ENCODE data around the gene ACVR1B.
A peak's percentile ranks its signal among the peaks of the same experiment; 100 is the strongest.

Gene ACVR1B

DNA sequence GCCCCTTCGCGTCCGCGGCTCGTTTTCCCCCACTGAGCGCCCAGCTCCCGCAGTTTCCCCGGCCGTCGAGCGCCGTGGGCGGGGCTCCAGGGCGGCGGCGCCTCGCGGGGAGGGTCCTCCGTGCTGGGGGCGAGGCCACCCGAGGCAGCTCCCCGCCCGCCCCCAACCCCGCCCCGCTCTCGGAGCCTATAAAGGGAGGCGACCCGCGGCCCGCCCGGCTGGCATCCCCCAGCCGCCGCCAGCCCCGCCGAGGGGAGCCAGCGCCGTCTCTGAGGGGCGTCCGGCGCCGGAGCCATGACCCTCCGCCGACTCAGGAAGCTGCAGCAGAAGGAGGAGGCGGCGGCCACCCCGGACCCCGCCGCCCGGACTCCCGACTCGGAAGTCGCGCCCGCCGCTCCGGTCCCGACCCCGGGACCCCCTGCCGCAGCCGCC is 55.2 kb downstream of the ACVR1B start, which contains the start of gene TAMALIN:
Gene TAMALIN, plus strand, starts transcription at position 221 of the 432 bp plus-strand sequence. Its CDS starts 74 bp downstream, at position 295.
- DNase-seq, result peak; percentile 13

DNA sequence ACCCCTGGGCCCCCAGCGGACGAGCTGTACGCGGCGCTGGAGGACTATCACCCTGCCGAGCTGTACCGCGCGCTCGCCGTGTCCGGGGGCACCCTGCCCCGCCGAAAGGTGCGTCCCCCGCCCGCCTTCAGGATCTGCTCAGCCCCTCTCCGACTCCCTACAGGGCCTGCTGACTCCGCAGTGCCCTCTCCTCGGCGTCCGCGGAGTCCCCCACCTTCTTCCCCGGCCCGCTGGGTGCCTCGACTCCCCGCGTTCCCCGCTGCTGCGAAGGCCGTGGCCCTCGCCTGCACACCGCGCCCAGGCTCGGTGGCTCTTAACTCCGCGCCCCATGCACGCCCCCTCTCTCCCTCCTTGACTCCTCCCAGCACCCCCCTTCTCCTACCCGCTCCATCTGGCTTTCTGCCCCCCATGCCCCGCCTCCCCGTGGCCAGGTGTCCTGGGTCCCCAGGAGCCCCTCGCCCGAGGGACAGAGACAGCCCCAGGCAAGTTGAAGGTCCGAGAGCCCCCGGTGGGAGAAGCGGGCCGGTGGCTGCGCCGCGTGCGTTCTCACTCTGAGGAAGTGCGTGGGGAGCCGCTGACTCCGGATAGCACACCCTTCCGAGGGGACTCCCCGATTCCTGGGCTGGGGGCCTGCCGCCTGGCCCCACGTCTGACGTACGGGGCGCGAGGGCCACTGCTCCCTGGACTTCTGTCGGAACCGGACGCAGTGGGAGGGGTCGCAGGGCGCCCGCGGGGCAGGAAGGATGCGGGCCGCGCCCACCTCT is 55.8 kb downstream of the ACVR1B start:
- DNase-seq, result no peak

DNA sequence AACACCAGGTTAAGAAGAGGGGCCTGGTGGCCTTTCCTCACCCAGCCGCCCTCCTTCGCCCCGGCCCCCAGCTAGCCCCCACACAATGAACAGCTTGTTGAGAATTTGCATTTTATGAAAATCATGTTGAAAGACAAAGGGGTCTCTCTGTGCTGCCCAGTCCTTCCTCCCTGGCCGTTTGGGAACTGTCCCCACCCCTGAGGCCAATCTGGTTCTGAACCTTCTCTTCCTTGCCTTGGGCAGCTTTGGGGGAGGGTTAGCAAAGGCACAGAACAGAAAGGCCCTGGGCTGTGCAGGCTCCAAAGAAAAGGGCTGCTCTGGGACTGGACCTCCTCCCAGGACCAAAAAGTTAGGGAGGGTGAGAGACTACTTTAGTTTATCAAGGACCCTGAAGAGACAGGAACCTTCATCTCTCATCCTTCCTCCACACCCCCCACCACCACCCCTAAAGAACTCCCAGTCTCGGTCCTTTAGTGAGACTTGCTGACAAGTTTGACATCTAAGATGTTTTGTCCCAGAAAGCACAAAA is 56.5 kb downstream of the ACVR1B start:
- DNase-seq, result no peak

DNA sequence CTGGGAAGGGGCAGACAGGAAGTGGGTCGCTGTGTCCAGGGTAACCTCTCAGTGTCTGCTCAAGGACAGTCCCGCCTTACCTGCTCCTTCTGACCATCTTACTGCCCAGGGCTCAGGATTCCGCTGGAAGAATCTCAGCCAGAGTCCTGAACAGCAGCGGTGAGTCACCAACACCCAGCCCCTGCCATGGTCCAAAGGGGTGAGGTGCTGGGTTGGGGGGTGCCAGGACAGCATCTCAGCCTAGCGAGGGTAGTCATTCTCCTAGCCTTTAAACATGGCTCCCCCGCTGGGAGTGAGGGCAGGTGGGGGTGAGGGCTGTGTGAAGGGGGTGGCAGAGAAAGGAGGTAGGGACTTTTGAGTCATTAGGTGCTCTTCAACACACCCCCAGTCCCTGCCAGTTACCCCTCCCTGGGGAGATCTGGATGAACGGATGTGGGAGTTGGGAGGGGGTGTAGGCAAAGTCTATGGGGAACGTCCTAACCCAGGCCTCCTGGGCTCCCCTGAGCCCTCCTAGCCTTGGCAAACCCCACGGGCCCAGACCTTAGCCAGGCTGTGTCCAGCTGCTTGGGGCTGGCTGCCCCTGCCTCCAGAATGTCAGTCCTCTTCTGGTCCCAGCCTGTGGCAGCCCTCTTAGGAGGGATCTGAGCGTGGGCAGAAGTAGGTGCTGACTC is 57.7 kb downstream of the ACVR1B start:
- no peak for DNase-seq

DNA sequence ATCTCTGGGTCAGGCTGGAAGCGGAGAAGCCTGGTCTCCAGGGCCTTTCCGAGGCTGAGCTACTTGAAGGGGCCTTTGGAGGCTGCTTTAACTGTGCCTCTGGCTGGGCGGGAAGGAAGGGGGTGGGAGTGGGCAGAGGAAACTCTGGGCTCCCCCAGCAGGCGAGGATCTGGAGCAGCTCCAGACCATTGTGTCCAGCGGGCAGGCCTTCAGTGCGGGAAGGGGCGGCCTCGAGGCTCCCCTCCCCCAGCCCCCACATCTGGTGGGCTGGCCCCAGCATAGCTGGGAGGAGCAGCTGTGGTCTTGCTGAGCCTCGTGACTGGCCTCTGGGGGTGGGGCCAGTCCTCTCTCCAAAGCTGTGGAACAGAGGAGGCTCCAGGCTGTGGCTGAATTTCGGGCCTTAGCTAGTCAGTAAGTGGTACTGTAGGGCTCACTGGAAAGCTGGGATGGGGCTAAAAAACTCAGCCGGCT is 58.7 kb downstream of the ACVR1B start:
- DNase-seq, result no peak

DNA sequence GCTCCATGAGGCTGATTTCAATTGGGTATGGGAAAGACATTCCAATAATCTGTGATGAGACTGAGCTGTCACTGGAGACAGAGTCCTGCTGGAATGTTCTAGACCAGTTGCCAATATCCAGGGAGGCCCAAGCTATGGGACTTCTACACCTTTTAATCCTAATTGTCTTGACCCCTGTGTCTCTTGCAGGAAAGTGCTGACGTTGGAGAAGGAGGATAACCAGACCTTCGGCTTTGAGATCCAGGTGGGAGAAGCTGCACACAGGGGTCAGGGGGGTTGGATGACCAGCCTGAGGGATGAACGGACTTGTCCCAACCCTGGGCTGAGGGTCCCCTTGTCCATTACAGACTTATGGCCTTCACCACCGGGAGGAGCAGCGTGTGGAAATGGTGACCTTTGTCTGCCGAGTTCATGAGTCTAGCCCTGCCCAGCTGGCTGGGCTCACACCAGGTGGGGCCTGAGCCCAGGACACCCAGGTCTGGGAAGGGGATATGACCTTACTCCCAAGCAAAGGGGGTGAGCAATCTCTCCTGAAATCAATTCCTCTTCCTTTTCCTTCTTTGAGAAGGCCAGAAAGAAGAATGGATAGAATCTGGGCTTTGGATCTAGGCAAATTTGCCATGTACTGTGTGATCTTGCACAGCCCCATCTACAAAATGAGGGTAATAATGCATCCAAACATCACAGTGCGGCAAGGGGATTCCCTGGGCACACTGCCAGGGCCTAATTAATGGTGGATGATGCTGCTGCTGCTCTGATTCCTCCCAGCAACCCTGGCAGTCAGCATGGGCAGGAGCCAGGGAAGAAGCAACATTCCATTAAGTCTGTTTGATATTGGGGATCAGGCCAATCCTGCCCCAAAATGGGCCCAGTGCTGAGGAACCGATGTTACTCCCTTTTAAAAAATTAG is 59.4 kb downstream of the ACVR1B start:
- DNase-seq, result no peak

DNA sequence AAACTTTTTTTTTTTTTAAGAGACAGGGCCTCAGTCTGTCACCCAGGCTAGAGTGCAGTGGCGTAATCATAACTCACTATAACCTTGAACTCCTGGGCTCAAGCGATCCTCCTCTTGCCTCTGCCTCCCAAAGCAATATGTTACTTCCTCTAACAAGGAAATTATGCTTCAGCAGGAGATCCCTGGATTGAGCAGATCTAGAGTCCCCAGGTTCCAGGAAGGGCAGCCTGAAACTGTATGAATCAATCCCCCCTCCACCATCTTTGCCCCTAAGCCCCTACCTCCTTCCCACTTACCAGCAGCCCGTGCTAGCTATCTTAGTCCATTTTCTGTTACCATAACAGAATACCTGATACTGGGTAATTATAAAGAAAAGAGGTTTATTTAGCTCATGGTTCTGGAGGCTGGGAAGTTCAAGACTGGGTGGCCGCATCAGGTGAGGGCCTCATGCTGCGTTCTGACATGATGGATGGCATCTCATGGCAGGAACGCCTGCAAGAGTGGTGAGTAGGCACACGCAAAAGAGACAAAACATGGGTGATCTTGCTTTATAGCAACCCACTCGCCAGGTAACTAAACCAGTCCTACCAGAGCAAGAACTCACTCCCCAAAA is 60.2 kb downstream of the ACVR1B start:
- no peak for DNase-seq

DNA sequence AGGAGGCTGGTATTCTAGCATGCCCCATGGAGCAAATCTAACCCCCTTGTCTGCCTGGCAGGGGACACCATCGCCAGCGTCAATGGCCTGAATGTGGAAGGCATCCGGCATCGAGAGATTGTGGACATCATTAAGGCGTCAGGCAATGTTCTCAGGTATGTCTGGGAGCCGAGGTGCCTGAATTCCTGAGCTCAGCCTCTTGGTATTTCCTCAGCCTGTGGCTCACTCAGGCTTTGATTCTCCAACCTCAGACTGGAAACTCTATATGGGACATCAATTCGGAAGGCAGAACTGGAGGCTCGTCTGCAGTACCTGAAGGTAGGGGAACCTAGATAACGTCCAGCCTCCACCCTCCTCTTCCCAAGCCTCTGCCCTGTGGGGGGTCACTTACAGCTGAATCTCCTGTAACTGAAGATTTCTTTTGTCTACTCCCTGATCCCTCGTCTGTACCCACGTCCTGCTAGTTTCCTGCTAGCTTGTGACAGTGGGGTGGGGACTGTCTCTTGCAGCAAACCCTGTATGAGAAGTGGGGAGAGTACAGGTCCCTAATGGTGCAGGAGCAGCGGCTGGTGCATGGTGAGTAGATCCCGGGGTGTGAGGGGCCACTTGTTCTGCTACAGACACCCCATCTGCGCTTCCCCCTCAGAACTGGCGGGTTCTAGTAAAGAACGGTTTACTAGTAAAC is 62.3 kb downstream of the ACVR1B start:
- DNase-seq, result no peak

DNA sequence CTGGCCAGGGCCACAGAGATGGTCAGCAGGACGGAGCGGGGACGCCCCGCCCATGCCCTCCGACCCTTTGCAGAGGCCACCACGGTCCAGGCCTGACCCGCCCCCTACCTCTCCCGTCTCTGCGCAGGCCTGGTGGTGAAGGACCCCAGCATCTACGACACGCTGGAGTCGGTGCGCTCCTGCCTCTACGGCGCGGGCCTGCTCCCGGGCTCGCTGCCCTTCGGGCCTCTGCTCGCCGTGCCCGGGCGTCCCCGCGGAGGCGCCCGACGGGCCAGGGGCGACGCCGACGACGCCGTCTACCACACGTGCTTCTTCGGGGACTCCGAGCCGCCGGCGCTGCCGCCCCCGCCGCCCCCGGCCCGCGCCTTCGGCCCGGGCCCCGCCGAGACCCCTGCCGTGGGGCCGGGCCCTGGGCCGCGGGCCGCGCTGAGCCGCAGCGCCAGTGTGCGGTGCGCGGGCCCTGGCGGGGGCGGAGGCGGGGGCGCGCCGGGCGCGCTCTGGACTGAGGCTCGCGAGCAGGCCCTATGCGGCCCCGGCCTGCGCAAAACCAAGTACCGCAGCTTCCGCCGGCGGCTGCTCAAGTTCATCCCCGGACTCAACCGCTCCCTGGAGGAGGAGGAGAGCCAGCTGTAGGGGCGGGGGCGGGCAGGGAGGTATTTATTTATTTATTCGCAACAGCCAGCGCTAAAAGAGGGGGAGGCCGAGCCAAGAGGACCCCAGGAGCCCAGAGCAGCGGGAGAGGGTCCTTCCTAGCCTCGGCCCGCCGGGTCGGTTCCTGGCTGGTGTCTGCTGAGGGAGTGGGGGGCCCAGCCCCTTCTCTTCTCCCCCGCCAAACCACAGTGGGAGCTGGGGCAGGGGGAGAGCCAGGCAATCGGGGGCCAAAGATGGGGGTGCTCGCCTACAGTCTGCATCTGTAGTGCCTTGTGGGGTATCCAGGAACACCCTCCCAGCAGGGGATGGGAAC is 63.4 kb downstream of the ACVR1B start:
- no peak for DNase-seq

DNA sequence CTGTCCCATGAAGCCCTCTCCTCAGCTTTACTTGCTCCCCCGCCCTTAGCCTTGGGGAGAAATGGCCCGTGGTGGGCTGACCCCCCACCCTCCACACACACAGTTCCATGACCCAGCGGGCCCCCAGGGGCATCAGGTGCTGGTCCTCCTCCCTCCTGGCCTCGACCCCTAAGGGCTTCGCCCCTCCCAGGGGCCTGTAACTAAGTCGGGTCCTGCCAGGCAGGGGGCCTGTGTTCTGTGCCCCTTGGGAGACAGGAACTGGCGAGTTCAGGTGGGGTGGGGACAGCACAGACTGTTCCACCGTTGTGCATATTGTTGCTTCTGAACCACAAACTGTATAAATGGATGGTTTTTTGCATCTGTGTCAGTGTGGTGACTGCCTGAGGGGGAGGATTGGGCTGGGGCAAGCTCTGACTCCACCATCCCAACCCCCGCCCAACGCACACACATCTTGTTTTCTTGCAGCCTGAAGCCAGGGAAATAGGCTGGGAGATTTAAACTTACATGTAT is 64.1 kb downstream of the ACVR1B start:
- no peak for DNase-seq

DNA sequence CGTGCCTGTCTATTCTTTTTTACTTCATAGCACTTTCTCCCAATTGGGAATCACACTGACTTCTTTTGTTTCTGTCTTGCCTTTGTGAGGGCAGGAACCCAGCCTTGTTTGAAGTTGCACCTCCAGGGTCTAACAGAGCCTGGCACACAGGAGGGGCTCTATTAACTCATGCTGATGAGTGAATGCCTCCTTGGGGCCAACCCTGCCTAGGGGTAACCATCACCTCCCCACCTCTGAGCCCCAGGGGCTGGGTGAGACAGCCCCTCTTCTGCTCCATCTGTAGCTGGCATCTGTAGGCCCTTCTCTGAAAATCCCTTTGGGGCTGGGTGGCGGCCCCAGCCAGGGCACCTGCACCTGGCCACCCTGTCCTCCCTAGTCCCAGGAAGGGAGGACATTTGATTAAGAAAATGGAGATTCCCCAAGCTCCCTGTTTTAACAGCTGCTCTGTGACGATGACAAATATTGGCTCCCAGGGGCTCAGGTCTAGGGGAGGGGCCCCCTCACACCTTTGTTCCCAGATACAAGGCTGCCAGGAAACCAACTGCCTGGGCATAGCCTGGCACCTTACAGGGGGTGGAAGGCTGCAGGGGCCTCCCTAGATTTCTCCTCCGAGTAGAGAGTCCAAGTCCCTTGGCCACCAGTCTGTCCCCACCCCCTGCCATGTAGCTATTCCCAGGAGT is 67.1 kb downstream of the ACVR1B start:
- DNase-seq, result no peak

DNA sequence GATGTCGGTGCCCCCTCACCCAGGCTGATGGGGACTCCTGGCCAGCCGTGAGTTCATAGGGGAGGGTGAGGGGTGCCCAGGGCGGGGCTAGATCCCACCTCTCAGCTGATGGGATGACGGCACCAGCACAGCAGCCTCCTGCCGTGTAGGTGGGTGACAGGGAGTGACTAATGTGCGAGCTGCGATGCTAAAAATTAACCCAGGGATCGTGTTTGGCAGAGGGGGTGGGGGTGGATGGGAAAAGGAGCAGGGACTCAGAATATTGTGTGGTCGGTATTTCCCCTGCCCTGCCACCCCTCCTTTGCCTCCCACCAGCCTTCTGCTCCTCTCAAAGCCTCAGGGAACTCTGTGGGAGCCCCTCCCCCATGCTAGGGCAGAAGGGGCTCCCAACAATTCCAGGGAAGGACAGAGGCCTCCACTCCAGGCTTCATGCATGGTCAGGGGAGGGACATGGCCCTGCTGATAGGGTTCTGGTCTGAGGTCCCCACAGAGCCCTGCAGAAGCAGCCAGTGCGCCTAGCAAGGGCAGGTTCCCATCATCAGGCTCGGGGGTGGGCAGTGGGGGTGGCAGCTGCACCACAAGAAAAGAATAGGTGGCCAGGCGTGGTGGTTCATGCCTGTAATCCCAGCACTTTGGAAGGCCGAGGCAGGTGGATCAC is 67.7 kb downstream of the ACVR1B start:
- DNase-seq, result no peak

DNA sequence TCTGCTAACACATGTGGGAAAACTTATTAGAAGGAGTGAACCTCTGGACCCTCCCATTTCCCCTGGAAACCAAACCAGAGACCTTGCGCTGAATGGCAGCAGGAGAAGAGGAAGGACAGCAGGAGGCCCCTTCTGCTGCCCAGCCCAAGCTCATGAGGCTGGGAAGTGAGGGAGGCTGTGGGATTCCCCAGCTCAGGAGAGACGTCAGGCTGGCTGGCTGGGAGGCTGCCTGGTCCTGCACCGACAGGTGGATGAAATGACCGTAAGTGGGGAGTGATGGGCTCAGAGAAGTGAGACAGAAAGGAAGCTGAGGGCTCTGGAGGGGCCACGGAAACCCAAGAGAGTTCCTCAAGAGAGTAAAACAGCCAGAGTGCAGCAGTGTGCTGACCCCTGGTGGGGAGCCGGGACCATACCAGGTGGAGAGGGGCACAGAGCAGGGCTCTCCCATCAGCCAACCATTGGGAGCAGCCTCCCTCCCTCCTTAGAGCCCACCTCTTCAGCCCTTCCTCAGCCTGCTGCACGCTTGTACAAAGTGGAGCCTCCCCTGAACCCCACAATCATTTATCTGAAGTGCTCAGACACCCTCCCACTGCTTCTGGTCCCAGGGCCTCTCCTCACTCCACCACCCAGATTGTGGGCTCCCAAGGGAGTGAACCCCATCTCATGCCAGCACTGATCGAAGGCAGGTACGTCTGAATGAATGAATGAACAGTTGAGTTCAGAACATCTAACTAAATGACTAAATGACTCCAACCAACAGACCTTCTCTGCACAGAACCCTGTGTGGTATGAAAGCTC is 69.2 kb downstream of the ACVR1B start:
- no peak for DNase-seq

DNA sequence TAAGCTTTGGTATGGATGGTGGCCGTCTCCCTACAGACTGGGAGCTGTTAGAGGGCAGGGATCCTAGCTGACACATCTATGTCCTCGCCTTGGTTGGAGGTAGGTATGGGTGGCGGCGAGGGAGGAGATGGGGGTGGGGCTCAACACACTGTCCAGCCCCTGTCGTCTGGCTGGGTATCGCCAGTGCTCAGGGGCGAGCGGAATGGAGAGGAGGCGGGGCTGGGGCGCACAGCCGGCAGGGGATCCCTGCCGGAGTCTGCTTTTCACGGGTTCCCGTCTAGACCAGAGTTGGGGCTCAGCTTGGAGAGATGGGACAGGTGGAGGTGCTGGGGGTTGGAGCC is 71.3 kb downstream of the ACVR1B start:
- DNase-seq, result no peak

DNA sequence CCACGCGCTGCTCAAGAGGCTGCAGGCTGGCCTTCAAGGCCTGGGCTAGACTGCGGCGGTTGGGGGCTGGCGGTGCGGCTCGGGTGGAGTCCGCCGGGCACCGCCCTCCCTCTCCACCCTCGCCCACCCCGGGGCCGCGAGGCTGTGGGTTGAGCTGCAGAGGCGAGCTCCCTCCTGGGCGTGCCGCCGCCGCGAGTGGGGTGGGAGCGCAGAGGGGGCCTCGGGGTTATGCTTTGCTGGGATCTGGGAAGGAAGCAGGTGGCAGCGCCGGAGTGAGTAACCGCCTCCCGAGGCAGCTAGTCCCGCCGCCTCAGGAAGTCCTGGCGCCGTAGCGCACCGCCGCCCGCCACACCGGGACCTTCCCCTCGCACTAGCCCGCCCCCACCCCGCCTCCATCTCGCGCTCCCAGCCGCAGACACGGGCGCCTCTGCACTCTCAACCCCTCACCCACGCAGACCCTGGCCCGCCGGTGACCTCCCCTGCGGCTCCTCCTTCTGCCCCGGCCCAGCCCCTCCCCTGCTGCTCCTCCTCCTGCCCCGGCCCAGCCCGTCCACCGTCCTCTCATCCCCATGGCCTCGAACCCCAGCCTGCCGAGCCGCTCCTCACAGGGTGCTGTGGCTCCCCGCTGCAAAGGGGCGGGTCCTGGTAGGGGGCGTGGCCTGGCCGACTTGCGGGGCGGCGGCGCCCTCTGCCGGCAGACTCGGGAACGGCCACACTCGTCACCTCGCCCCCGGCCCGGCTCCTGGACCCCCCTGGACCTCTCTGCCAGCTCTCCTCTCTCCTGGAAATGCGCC is 71.9 kb downstream of the ACVR1B start:
- DNase-seq, result peak; percentile 59

DNA sequence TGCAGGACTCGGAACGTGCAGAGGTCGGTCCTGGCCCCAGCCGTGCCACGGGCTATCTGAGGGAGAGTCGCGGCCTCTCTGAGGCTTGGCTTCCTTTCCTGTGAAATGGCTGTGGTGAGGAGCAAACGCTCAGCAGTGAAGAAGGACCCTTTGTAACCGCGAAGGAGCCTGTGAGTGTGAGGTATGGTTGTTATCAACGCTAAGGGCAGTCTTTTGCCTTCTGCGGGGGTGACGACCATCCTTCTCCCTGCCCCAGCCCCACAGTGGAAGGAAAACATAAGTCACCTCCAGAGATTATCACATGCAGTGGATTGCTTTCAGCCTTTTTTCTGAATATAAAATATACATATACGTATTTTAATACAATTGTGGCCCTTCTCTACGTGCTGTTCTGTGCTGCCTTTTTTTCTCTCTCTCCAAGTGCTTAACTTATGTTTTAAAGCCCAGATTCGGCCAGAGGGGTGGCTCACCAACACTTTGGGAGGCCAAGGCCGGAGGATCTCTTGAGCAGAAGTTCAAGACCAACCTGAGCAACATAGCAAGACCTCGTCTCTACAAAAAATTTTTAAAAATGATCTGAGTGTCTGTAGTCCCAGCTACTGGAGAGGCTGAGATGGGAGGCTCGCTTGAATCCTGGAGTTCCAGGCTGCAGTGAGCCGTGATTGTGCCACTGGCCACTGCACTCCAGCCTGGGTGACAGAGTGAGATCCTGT is 72.6 kb downstream of the ACVR1B start:
- no peak for DNase-seq

DNA sequence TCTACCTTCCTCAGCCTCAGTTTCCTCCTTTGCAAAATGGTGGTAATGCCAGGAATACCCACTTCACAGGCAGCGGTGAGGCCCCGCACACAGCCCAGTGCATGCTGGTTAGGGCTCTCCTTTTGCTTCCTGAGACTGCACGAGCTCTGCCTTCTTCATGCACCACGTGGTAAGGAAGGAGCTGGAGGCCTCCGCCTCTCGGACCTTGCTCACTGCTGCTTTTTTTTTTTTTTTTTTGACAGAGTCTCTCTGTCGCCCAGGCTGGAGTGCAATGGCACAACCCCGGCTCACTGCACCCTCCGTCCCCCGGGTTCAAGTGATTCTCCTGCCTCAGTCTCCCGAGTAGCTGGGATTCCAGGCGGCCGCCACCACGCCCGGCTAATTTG is 73.3 kb downstream of the ACVR1B start:
- DNase-seq, result no peak

All from NCI-H2029 (cell line).